Inflammatory macrophage treated with lipopolysaccharide for 1 hour (primary cell): ENCODE data around the gene TAF13.
A peak's percentile ranks its signal among the peaks of the same experiment; 100 is the strongest.
"Not testable (repeated sequence)": the region's sequence is repeated elsewhere in the genome, so short reads cannot be mapped to it uniquely, and the experiment has no call there.

Experiments used
- DNase-seq, 2 donors: peaks; one replicate each; pipeline ENCODE4 v3.0.0-alpha.2; 2020 to 2022

Gene TAF13

DNA sequence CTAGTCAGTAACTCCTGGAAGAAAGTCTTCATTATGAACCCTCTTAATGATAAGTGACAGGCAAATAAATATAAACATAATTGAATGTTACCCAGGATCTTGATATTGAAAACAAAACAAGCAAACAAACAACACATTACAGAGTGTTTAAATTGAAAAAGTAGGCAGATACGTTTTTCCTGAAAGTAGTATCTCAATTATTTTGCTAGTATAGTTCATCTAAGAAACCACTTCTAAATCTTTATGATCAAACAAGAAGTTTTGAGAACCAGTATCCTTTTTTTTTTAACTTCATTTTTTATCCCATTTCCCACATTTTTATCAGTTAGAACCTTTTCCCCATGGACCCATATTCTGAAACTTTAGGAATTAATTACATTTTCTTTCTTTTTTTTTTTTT lies 30.2 kb downstream of the TAF13 start:
- no peak for DNase-seq

DNA sequence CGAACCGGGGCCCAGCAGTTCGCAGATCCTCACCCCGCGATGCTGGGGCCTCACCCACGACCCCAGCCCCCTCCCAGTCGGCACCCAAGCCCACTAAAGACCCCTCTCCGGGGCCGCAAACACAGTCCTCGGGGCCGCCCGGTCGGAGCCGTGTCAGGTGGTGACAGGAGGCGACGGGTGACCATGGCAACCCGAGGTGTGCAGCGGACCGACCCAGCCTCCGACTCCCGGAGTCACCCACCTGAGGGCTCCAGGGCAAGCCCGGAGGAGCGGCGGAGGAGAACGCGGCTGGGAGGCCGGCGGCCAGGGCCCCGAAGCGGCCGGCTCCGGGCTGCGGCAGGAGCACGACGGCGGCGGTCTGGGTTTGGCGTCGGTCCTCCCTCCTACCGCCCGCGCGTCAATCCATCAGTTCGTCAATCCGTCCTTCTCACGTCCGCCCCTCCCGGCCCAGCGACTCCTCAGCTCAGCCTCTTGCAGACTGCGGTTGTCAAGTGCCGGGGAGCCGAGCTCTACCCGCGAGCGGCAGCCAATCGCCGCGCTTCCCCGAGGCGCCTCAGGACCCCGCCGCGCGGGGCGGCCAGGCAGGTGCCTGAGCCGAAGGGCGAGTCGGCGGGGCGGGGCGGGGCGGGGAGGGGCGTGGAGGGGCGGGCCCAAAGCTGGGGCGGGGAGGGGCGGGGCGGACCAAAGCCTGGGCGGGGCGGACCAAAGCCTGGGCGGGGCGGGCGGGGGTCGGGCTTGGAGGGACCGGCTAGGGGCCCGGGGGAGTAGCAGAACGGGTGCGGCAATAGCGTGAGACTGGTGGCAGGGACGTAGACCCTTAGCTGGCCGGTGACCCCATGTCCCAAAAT lies 34.0 kb downstream of the TAF13 start, which contains the start of gene WDR47:
TSS of gene WDR47 (minus strand) at position 482 of the 848 bp plus-strand sequence. CDS start 18,590 bp downstream, outside the sequence.
- peak; percentile 97 for DNase-seq

DNA sequence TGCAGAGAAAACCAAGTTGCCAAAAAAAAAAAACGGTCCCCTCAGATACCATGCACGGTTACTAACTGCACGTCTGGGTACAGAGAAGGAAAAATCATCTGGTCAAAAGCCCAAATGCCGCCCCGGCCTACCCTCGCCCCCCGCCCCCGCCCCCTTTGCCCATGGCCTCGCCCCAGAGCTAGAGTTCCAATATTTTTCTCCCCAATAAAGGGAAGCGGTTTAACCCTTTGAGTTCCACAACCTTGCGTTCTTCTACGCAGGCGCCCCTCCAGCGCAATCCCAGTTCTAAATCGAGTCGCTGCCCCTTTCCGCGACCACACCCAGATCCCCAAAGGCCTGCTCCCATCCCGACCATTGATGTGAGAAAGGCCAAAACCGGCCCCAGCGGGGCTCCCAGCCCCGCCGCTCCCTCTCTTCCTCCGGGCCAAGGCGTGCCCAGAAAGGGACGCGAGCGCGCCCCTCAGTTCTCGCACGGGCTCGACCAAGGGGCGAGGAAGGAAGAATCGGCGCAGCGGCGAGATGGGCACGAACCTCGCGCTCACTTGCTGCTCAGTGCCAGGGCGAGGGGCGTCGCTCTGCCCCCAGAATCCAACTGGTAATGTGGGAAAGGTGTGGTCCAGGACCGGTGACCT lies 34.7 kb downstream of the TAF13 start:
- peak; percentile 13 to 19 for DNase-seq

DNA sequence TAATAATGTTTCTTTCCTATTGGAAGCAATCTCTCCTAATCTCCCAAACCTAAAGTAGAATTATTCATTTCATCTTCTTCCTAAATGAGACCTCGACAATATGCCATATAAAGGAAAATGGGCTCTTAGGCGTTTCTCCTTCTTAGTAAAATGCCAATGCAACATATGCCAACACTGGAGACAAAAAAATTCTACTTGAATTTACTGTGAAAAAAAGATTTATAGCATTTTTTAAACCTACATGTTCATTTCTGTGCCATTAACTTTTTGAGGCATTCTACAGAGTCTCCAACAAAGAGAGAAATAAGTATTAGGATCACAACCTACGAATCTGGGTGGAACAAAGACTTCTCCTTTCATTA lies 35.2 kb downstream of the TAF13 start:
- DNase-seq, result peak in 1 of 2 donors; percentile 25

DNA sequence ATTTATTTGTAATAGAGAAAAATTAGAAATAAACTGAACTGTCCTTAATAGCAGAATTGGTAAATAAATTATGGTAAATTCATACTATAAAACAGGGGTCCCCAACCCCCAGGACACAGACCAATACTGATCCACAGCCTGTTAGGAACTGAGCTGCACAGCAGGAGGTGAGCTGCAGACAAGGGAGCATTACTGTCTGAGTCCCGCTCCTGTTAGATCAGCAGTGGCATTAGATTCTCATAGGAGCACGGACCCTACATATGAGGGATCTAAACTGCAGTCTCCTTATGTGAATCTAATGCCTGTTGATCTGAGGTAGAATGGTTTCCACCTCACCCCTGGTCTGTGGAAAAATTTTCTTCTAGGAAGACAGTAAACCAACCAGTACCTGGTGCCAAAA lies 41.4 kb downstream of the TAF13 start:
- no peak for DNase-seq

DNA sequence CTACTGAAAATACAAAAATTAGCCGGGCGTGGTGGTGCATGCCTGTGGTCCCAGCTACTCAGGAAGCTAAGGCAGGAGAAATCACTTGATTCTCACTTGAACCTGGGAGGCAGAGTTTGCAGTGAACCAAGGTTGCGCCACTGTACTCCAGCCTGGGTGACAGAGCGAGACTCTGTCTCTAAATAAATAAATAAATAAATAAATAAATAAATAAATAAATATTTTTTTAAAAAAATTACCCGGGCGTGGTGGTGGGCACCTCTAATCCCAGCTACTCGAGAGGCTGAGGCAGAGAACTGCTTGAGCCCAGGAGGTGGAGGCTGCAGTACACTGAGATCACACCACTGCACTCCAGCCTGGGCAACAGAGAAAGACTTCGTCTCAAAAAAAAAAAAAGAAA lies 46.3 kb downstream of the TAF13 start:
- DNase-seq, result not testable (repeated sequence)

DNA sequence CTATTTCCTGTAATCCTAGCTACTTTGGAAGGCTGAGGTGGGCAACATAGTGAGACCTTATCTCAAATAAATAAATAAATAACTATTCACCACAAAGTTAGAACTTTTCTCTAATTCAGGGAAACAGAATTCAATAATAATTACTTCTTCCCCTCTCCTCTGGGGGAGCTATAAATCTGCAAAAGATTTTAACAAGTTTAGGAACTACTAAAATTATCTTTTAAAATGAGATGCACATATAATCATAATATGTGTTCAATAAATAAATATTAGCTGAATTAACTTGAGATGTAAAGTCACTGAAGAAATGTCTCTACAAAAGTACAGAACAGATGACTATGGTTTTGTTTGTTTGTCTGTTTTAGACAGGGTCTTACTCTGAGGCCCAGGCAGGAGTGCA lies 48.0 kb downstream of the TAF13 start:
- peak; percentile 7 to 10 for DNase-seq

DNA sequence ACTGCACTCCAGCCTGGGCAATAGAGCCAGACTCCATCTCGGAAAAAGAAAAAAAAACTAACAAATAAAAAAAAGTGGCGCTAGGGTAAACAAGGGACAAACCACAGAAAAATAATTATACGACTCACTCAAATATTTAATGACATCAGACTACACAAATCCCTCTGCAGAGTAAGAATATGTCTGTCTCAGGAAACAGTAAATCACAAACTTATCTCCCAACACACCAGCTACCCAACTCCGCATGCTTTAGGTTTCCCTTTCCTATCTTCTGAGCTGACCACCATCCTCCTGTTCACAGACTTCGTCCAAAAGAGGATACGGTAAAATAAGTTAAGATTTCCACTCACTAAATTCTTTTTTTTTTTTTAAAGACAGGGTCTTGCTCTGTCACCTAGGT lies 50.1 kb downstream of the TAF13 start:
- no peak for DNase-seq

DNA sequence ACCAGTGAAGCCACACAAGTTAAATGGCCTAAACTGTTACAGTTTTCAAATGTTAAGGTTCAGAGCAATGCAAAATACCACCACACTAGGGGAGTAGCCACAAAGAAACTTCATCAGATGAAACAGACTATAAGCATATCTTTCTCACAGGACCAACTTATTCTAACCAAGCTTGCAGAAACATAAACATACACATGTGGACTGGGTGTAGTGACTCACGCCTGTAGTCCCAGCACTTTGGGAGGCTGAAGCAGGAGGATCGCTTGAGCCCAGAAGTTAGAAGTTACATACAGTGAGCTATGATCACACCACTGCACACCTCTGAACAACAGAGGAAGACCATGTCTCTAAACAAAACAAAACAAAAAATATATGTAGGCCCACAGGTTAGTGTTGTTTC lies 51.2 kb downstream of the TAF13 start:
- no peak for DNase-seq

DNA sequence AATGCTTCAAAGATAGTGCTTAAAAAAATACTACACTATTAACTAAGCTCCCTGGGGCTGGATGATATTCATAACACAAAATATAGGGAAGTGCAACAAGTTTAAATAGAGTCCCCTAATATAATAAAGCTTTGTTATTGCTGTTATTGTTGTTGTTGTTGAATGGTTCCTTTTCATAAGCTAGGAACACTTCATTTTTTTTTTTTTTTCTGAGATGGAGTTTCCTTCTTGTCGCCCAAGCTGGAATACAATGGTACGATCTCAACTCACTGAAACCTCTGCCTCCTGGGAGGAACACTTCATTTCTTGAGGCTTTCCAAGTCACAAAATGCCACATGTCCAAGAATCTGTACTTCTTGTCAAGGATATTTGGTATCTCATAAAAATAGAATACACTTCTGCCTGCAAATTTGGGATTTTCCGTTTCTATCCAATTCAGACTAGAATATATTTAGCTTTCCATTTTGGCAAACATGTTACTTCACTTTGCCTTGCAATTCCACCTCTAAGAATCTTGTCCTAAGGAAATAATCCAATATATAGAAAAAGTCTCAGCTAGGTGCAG lies 55.0 kb downstream of the TAF13 start:
- DNase-seq, result no peak

DNA sequence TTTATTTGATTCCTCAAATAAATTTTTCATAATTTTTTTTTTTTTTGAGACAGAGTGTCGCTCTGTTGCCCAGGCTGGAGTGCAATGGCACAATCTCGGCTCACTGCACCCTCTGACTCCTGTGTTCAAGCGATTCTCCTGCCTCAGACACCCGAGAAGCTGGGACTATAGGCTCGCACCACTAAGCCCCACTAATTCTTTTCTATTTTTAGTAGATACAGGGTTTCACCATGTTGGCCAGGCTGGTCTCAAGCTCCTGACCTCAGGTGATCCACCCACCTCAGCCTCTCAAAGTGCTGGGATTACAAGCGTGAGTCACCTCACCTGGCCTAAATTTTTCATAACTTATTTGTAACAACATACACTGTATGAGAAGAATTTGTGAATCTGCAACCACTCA lies 58.1 kb downstream of the TAF13 start:
- DNase-seq, result not testable (repeated sequence)

DNA sequence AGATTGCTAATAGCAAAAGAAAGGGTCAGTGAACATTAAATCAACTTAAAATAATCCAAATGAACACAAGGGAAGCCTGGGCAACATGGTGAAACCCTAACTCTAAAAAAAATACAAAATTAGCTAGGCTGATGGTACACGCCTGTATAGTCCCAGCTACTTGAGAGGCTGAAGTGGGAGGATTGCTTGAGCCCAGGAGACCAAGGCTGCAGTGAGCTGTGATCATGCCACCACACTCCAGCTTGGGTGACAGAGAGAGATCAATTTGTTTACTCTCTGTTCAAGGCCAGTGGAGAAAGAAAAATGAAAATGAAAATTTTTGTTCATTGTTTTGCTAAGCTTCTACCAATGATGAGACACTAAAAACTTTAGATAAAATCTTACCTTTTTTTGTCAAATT lies 58.7 kb downstream of the TAF13 start:
- no peak for DNase-seq
